Left forelimb (tissue), 1 donor: ENCODE data around the gene R3HCC1L.

Experiments
- DNase-seq: peaks from one replicate; pipeline ENCODE4 v3.0.0-alpha.2; 2018; ENCODE audit warnings: low spot score

Gene R3HCC1L

GRCh38 chr10:98260350-98260749, 125.9 kb downstream of the R3HCC1L start:
- DNase-seq = no peak

GRCh38 chr10:98260752-98261151, 126.3 kb downstream of the R3HCC1L start:
- DNase-seq = no peak

GRCh38 chr10:98261436-98262277, 127.2 kb downstream of the R3HCC1L start:
- no peak for DNase-seq

- no peak for DNase-seq
These were observed 128.1 kb downstream of the R3HCC1L start for GRCh38 chr10:98262571-98262970.

- no peak for DNase-seq
These were observed 128.6 kb downstream of the R3HCC1L start for GRCh38 chr10:98263088-98263487.

- DNase-seq = no peak
These were observed 130.1 kb downstream of the R3HCC1L start for GRCh38 chr10:98264378-98265065.

GRCh38 chr10:98265403-98266378, 131.2 kb downstream of the R3HCC1L start:
- DNase-seq = no peak

GRCh38 chr10:98266647-98267046, 132.2 kb downstream of the R3HCC1L start:
- DNase-seq = no peak

GRCh38 chr10:98267069-98267893, 132.8 kb downstream of the R3HCC1L start:
- no peak for DNase-seq

GRCh38 chr10:98267894-98268693, 133.6 kb downstream of the R3HCC1L start, which contains the start of gene LOXL4:
LOXL4 (minus strand) TSS chr10:98268194; CDS start chr10:98263019, 5,175 bp downstream.
- peak; percentile 75 for DNase-seq

- DNase-seq = peak; percentile 61
These were observed 134.4 kb downstream of the R3HCC1L start for GRCh38 chr10:98268694-98269431.

- peak; percentile 74 for DNase-seq
These were observed 135.0 kb downstream of the R3HCC1L start for GRCh38 chr10:98269435-98269912.

- DNase-seq = peak; percentile 37
These were observed 135.8 kb downstream of the R3HCC1L start for GRCh38 chr10:98270073-98270740.

GRCh38 chr10:98270786-98271185, 136.3 kb downstream of the R3HCC1L start:
- peak; percentile 57 for DNase-seq

- peak; percentile 46 for DNase-seq
These were observed 137.8 kb downstream of the R3HCC1L start for GRCh38 chr10:98272245-98272644.

GRCh38 chr10:98272656-98273055, 138.2 kb downstream of the R3HCC1L start:
- DNase-seq = peak; percentile 51

GRCh38 chr10:98273057-98273850, 138.8 kb downstream of the R3HCC1L start:
- DNase-seq = peak; percentile 28

GRCh38 chr10:98274562-98274961, 140.1 kb downstream of the R3HCC1L start:
- DNase-seq = no peak
